ENCODE results near the gene KIF1A. TPM values are rescaled to one million over a fixed set of nuclear protein-coding genes. Genes with fewer than 3 reads are reported as not detected.

KIF1A gene
- total and polyA plus RNA-seq, 2 of the 13 experiments (the other 11 are each of a cell fraction or from before 2014, with no cell fraction given), result 0.01 TPM; not detected in 1

- no peak for TF ChIP-seq ZHX1 (CRISPR knock-in tag; IDR thresholded peaks at IDR 0.05; ENCODE audit: low read depth)
- no peak for TF ChIP-seq NR2F1 (CRISPR knock-in tag; IDR thresholded peaks at IDR 0.05)
- TF ChIP-seq ZNF7 (CRISPR knock-in tag; IDR thresholded peaks at IDR 0.05), result no peak
- TF ChIP-seq DR1 (CRISPR knock-in tag; IDR thresholded peaks at IDR 0.05), result no peak
- no peak for TF ChIP-seq PAWR (CRISPR knock-in tag; IDR thresholded peaks at IDR 0.05; ENCODE audit: borderline replicate concordance)
- TF ChIP-seq ZNF225 (CRISPR knock-in tag; IDR thresholded peaks at IDR 0.05), result peak; percentile 53; the same call in 1 of the 2 replicates
- no peak for TF ChIP-seq ZNF891 (CRISPR knock-in tag; IDR thresholded peaks at IDR 0.05)
- TF ChIP-seq DRAP1 (CRISPR knock-in tag; IDR thresholded peaks at IDR 0.05), result peak; percentile 30; the same call in 1 of the 2 replicates
- 0 out of 2 replicates have a peak, but pooled peaks have one; percentile 60 for TF ChIP-seq RFXAP (CRISPR knock-in tag; IDR thresholded peaks at IDR 0.05; ENCODE audit: borderline replicate concordance)
- no peak for TF ChIP-seq ZNF552 (CRISPR knock-in tag; IDR thresholded peaks at IDR 0.05; ENCODE audit: borderline replicate concordance)
- TF ChIP-seq ZNF251 (CRISPR knock-in tag; IDR thresholded peaks at IDR 0.05), result no peak
- TF ChIP-seq KLF13 (CRISPR knock-in tag; IDR thresholded peaks at IDR 0.05), result no peak
- TF ChIP-seq FOXM1 (CRISPR knock-in tag; IDR thresholded peaks at IDR 0.05), result no peak
- TF ChIP-seq ZNF790 (CRISPR knock-in tag; IDR thresholded peaks at IDR 0.05; ENCODE audit: borderline replicate concordance), result no peak
- no peak for TF ChIP-seq PREB (CRISPR knock-in tag; IDR thresholded peaks at IDR 0.05)
- no peak; the same call in 1 of the 2 replicates for TF ChIP-seq ZBED4 (CRISPR knock-in tag; IDR thresholded peaks at IDR 0.05; ENCODE audit: borderline replicate concordance)
- TF ChIP-seq CCAR2 (optimal IDR thresholded peaks at IDR 0.05; ENCODE audit: low read depth, low read length), result no peak
- no peak for TF ChIP-seq SOX6 (IDR thresholded peaks at IDR 0.05)
- 0 out of 2 replicates have a peak, but pooled peaks have one; percentile 12 for TF ChIP-seq SOX6 (CRISPR knock-in tag; IDR thresholded peaks at IDR 0.05)
- TF ChIP-seq AKAP8 (CRISPR knock-in tag; IDR thresholded peaks at IDR 0.05), result no peak
- TF ChIP-seq TAF1 (CRISPR knock-in tag; IDR thresholded peaks at IDR 0.05), result peak; percentile 24; the same call in 1 of the 2 replicates
Measured at GRCh38 chr2:240840435-240841060, 20.5 kb upstream of the KIF1A start (continued).
